DND-41 (cell line): ENCODE data around the gene SAFB2.

Source experiments
- ATAC-seq: fragments of 200-7000 bp; cut with Tn5 transposase; 3 replicates; pipeline ENCODE4 v1.9.1; 2021; ENCODE audit warnings: low read depth; ENCODE audit not compliant: insufficient read depth
- DNase-seq: peaks from one replicate; pipeline ENCODE4 v3.0.0-alpha.2; 2020
- H2AFZ ChIP-seq: 2 replicates; pipeline ENCODE4 v1.6.0; 2012; ENCODE audit warnings: low read depth, low read length
- H3K27ac ChIP-seq: 2 replicates; pipeline ENCODE4 v1.5.1; 2012; ENCODE audit warnings: low read length, inconsistent platforms
- H3K27me3 ChIP-seq: fragments of 200-600 bp; sonication (generic); 2 replicates; pipeline ENCODE4 v1.6.0; 2012; ENCODE audit warnings: low read length, mild to moderate bottlenecking, inconsistent platforms; ENCODE audit not compliant: insufficient read depth, poor library complexity
- H3K36me3 ChIP-seq: 2 replicates; pipeline ENCODE4 v1.5.1; 2012; ENCODE audit warnings: low read length, inconsistent platforms; ENCODE audit not compliant: insufficient read depth
- H3K4me1 ChIP-seq: 2 replicates; pipeline ENCODE4 v1.5.1; 2012; ENCODE audit warnings: mild to moderate bottlenecking, low read length; ENCODE audit not compliant: insufficient read depth
- H3K4me2 ChIP-seq: 2 replicates; pipeline ENCODE4 v1.6.0; 2012; ENCODE audit warnings: mild to moderate bottlenecking, moderate library complexity, low read length, inconsistent platforms; ENCODE audit not compliant: insufficient read depth
- H3K4me3 ChIP-seq, 2 experiments: fragments of 200-600 bp in 1 of 2; shearing (Covaris generic) in 1 of 2; 2 replicates each; pipeline ENCODE4 v1.5.1; 2012 to 2016; ENCODE audit warnings: inconsistent platforms in 2 of 2, low read length in 2 of 2, mild to moderate bottlenecking in 2 of 2, low read depth in 1 of 2, moderate library complexity in 1 of 2
- H3K79me2 ChIP-seq: 2 replicates; pipeline ENCODE4 v1.6.0; 2012; ENCODE audit warnings: low read length, inconsistent platforms; ENCODE audit not compliant: insufficient read depth
- H3K9ac ChIP-seq: 2 replicates; pipeline ENCODE4 v1.6.0; 2012; ENCODE audit warnings: low read depth, mild to moderate bottlenecking, inconsistent platforms, low read length, moderate library complexity
- H3K9me3 ChIP-seq: 2 replicates; pipeline ENCODE4 v1.5.1; 2012; ENCODE audit warnings: low read length, moderate library complexity, mild to moderate bottlenecking, inconsistent platforms; ENCODE audit not compliant: insufficient read depth, severe bottlenecking
- H4K20me1 ChIP-seq: 2 replicates; pipeline ENCODE4 v1.6.0; 2012; ENCODE audit warnings: low read length; ENCODE audit not compliant: insufficient read depth
- CTCF ChIP-seq: IDR thresholded peaks from 2 replicates; pipeline ENCODE4 v1.5.1; 2012; ENCODE audit warnings: borderline replicate concordance, low read length, moderate library complexity, mild to moderate bottlenecking; ENCODE audit not compliant: poor library complexity, severe bottlenecking; ENCODE audit errors: extremely low read depth
- EZH2 ChIP-seq: IDR thresholded peaks from 3 replicates; pipeline ENCODE4 v1.6.1; 2012; ENCODE audit warnings: borderline replicate concordance, low read depth, mild to moderate bottlenecking, moderate library complexity, low read length, inconsistent platforms; ENCODE audit not compliant: severe bottlenecking

The SAFB2 gene

GRCh38 chr19:5642204-5642603 is 19.6 kb upstream of the SAFB2 start:
- no peak overlapping the region for H2AFZ ChIP-seq
- H3K4me3 ChIP-seq: no peak overlapping the region
- no peak for DNase-seq
- no peak overlapping the region for H3K27ac ChIP-seq
- no peak for ATAC-seq
- H3K4me1 ChIP-seq: no peaks in the 10 kb centered on the region
- no peaks in the 10 kb centered on the region for H3K27me3 ChIP-seq
- no peak overlapping the region for H3K9ac ChIP-seq
- H3K9me3 ChIP-seq: no peaks in the 10 kb centered on the region
- H3K79me2 ChIP-seq: peaks cover 99% of the 10 kb centered on the region
- peaks cover 82% of the 10 kb centered on the region for H3K36me3 ChIP-seq
- no peak overlapping the region for H3K4me2 ChIP-seq
- TF ChIP-seq CTCF (no peak), EZH2 (no peak)
- peaks cover 86% of the 10 kb centered on the region for H4K20me1 ChIP-seq

GRCh38 chr19:5641171-5641570 is 18.6 kb upstream of the SAFB2 start:
- peaks cover 83% of the 10 kb centered on the region for H4K20me1 ChIP-seq

GRCh38 chr19:5637971-5638370 is 15.4 kb upstream of the SAFB2 start:
- H3K4me3 ChIP-seq: no peak overlapping the region
- ATAC-seq (no peak), DNase-seq (no peak)
- H4K20me1 ChIP-seq: peaks cover 85% of the 10 kb centered on the region
- H3K4me2 ChIP-seq: no peak overlapping the region
- H3K9me3 ChIP-seq: no peaks in the 10 kb centered on the region
- no peak overlapping the region for H3K9ac ChIP-seq
- H3K36me3 ChIP-seq: peaks cover 72% of the 10 kb centered on the region
- H2AFZ ChIP-seq: no peak overlapping the region
- TF ChIP-seq EZH2 (no peak), CTCF (no peak)
- peaks cover 98% of the 10 kb centered on the region for H3K79me2 ChIP-seq
- no peaks in the 10 kb centered on the region for H3K27me3 ChIP-seq
- H3K27ac ChIP-seq: no peak overlapping the region
- H3K4me1 ChIP-seq: no peaks in the 10 kb centered on the region; the same call in 1 of the 2 replicates

More at GRCh38 chr19:5641171-5641570, 18.6 kb upstream of the SAFB2 start:
- DNase-seq (no peak), ATAC-seq (no peak)
- no peak overlapping the region for H3K9ac ChIP-seq
- no peaks in the 10 kb centered on the region for H3K9me3 ChIP-seq
- TF ChIP-seq EZH2 (no peak), CTCF (no peak)
- H3K4me3 ChIP-seq: no peak overlapping the region
- no peak overlapping the region for H3K27ac ChIP-seq
- H3K79me2 ChIP-seq: peaks cover 99% of the 10 kb centered on the region
- no peak overlapping the region for H3K4me2 ChIP-seq
- no peak overlapping the region for H2AFZ ChIP-seq
- no peaks in the 10 kb centered on the region for H3K4me1 ChIP-seq
- peaks cover 79% of the 10 kb centered on the region for H3K36me3 ChIP-seq
- H3K27me3 ChIP-seq: no peaks in the 10 kb centered on the region

- ATAC-seq: no peak
- no peak overlapping the region for H3K4me3 ChIP-seq
- no peak overlapping the region for H3K9ac ChIP-seq
- no peak overlapping the region for H2AFZ ChIP-seq
- TF ChIP-seq EZH2 (no peak), CTCF (no peak)
- H3K9me3 ChIP-seq: no peaks in the 10 kb centered on the region
- H3K79me2 ChIP-seq: peaks cover 97% of the 10 kb centered on the region
- H3K27ac ChIP-seq: no peak overlapping the region
- H3K36me3 ChIP-seq: peaks cover 67% of the 10 kb centered on the region
- no peak for DNase-seq
- peaks cover 82% of the 10 kb centered on the region for H4K20me1 ChIP-seq
- no peak overlapping the region for H3K4me2 ChIP-seq
- H3K27me3 ChIP-seq: no peaks in the 10 kb centered on the region
- peaks cover 3% of the 10 kb centered on the region; the same call in 1 of the 2 replicates for H3K4me1 ChIP-seq
These were observed 12.9 kb upstream of the SAFB2 start for GRCh38 chr19:5635427-5635826.
